Body of pancreas (tissue), 4 donors: ENCODE results near the gene APBA2. TPM values are rescaled to one million over a fixed set of nuclear protein-coding genes. Genes with fewer than 3 reads are reported as not detected.

Experiments used
- ATAC-seq: fragments of 150-250 bp; one replicate; pipeline ENCODE4 v1.9.1; 2016
- DNase-seq, 4 donors: peaks; one replicate each; pipeline ENCODE4 v3.0.0-alpha.2; 2019
- H3K27ac ChIP-seq, 4 donors: fragments of 200-600 bp; sonication (generic); 1 replicate in 3 of 4; 2 replicates in 1 of 4; pipeline versions ENCODE4 v1.5.1 to v1.6.1; 2016 to 2019; ENCODE audit warnings: mild to moderate bottlenecking in 1 of 4, mixed read lengths in 1 of 4, moderate library complexity in 1 of 4
- H3K27me3 ChIP-seq, 2 donors: fragments of 200-600 bp; sonication (generic); one replicate each; pipeline ENCODE4 v1.6.0; 2016; ENCODE audit warnings: mild to moderate bottlenecking in 1 of 2
- H3K36me3 ChIP-seq, 2 donors: fragments of 200-600 bp; sonication (generic); replicated peaks in 1 of 2; 2 replicates each; pipeline ENCODE4 v1.5.1; 2016; ENCODE audit warnings: low read depth in 2 of 2; ENCODE audit not compliant: insufficient read depth in 1 of 2
- H3K4me1 ChIP-seq: fragments of 200-600 bp; sonication (generic); one replicate; pipeline ENCODE4 v1.6.0; 2016
- H3K4me3 ChIP-seq, 2 donors: fragments of 200-600 bp; sonication (generic); 1 replicate in 1 of 2; 2 replicates in 1 of 2; pipeline ENCODE4 v1.5.1; 2016 to 2019
- H3K9me3 ChIP-seq, 3 donors: fragments of 200-600 bp; sonication (generic); 1 replicate in 2 of 3; 2 replicates in 1 of 3; pipeline ENCODE4 v1.5.1; 2016
- CTCF ChIP-seq, 7 experiments: fragments of 450-650 bp in 4 of 7; fragments of 200-600 bp in 3 of 7; sonication (generic) in 3 of 7; IDR thresholded peaks; one replicate each; pipeline ENCODE4 v1.5.1; 2016 to 2019; ENCODE audit warnings: antibody characterized with exemption in 7 of 7
- POLR2A ChIP-seq, 3 donors: fragments of 450-650 bp; IDR thresholded peaks; one replicate each; pipeline ENCODE4 v1.6.1; 2016; ENCODE audit warnings: antibody characterized with exemption in 3 of 3, mild to moderate bottlenecking in 2 of 3
- WGBS, 2 donors: methylation state at CpG; one replicate each; pipeline ENCODE4 v1.1.5; 2017; 5-methylcytosine and 5-hydroxymethylcytosine counted together
- intact Hi-C: fragments of 100-400 bp; cut with DNase I; formaldehyde crosslinking; loops from one replicate; pipeline ENCODE4 v1.15.1; 2023
- total RNA-seq, 2 donors: library from RNA; depleted of rRNA; stranded (reverse); fragments of >200 nt; gene quantifications; one replicate each; pipeline ENCODE4 v1.1.0, GENCODE V29; 2016

The APBA2 gene
- total RNA-seq, 2 donors from 2014 or later: 13.2 to 29.0 TPM

GRCh38 chr15:28930011-28930410 is 44.2 kb downstream of the APBA2 start:
- H3K36me3 ChIP-seq: no peaks in the 10 kb centered on the region
- DNase-seq (no peak), ATAC-seq (no peak)
- WGBS, 2 donors: 82 to 91% methylated on average over 4 to 6 of the region's 6 CpGs
- no peak overlapping the region for H3K27ac ChIP-seq
- H3K9me3 ChIP-seq: no peaks in the 10 kb centered on the region
- TF ChIP-seq CTCF (IDR thresholded peaks at IDR 0.05) (no peak), POLR2A (IDR thresholded peaks at IDR 0.05) (no peak)
- peaks cover 11% of the 10 kb centered on the region for H3K4me1 ChIP-seq
- no peak overlapping the region for H3K4me3 ChIP-seq
- no peaks in the 10 kb centered on the region for H3K27me3 ChIP-seq
- intact Hi-C loops: no loop called here

- no peak for ATAC-seq
- intact Hi-C loops: no loop called here
Measured at GRCh38 chr15:28930476-28931291, 44.9 kb downstream of the APBA2 start.

GRCh38 chr15:28931828-28932227 is 46.1 kb downstream of the APBA2 start:
- WGBS, 2 donors: 90 to 94% methylated on average over 4 of the region's 4 CpGs
- ATAC-seq: no peak
- TF ChIP-seq POLR2A (IDR thresholded peaks at IDR 0.05): no peak
- TF ChIP-seq CTCF (IDR thresholded peaks at IDR 0.05): no peak
- H3K36me3 ChIP-seq: no peaks in the 10 kb centered on the region
- no peak for DNase-seq
- peaks cover 11% of the 10 kb centered on the region for H3K4me1 ChIP-seq
- no peaks in the 10 kb centered on the region for H3K27me3 ChIP-seq
- H3K4me3 ChIP-seq: no peak overlapping the region
- H3K27ac ChIP-seq: no peak overlapping the region
- intact Hi-C loops: no loop called here
- no peaks in the 10 kb centered on the region for H3K9me3 ChIP-seq

More at GRCh38 chr15:28930476-28931291, 44.9 kb downstream of the APBA2 start:
- Histone ChIP-seq H3K27me3 (no peaks in the 10 kb centered on the region), H3K36me3 (no peaks in the 10 kb centered on the region), H3K27ac (no peak overlapping the region), H3K4me1 (peaks cover 11% of the 10 kb centered on the region), H3K4me3 (no peak overlapping the region), H3K9me3 (no peaks in the 10 kb centered on the region)
- no peak for DNase-seq
- 82 to 89% methylated on average over 6 to 16 of the region's 16 CpGs for WGBS, 2 donors
- TF ChIP-seq CTCF (IDR thresholded peaks at IDR 0.05) (no peak), POLR2A (IDR thresholded peaks at IDR 0.05) (no peak)

- Histone ChIP-seq H3K4me1 (peaks cover 11% of the 10 kb centered on the region), H3K4me3 (no peak overlapping the region), H3K27me3 (no peaks in the 10 kb centered on the region), H3K27ac (no peak overlapping the region), H3K36me3 (no peaks in the 10 kb centered on the region), H3K9me3 (no peaks in the 10 kb centered on the region)
- intact Hi-C loops: no loop called here
- no peak for DNase-seq
- no peak for TF ChIP-seq CTCF (IDR thresholded peaks at IDR 0.05)
- no peak for TF ChIP-seq POLR2A (IDR thresholded peaks at IDR 0.05)
- WGBS, 2 donors: 88% methylated on average over 4 of the region's 4 CpGs; no CpG with 5 or more reads in 1 of the 2 donors
- no peak for ATAC-seq
Measured at GRCh38 chr15:28932361-28932760, 46.6 kb downstream of the APBA2 start.
